Choroid plexus epithelial cell (primary cell): ENCODE data around the gene SLC9C1.

Source experiments
- DNase-seq: peaks from one replicate; pipeline ENCODE4 v3.0.0-alpha.2; 2010; ENCODE audit warnings: low read depth
- H3K4me3 ChIP-seq: 2 replicates; pipeline ENCODE4 v1.5.1; 2011; ENCODE audit warnings: low read depth, mild to moderate bottlenecking, control low read depth, low read length, moderate library complexity
- TF ChIP-seq, protein P1 (sequence below): conservative IDR thresholded peaks from 2 replicates; pipeline ENCODE4 v1.5.1; 2011; ENCODE audit warnings: low read depth, mild to moderate bottlenecking, control low read depth, inconsistent platforms, low read length, moderate library complexity

Gene SLC9C1

DNA sequence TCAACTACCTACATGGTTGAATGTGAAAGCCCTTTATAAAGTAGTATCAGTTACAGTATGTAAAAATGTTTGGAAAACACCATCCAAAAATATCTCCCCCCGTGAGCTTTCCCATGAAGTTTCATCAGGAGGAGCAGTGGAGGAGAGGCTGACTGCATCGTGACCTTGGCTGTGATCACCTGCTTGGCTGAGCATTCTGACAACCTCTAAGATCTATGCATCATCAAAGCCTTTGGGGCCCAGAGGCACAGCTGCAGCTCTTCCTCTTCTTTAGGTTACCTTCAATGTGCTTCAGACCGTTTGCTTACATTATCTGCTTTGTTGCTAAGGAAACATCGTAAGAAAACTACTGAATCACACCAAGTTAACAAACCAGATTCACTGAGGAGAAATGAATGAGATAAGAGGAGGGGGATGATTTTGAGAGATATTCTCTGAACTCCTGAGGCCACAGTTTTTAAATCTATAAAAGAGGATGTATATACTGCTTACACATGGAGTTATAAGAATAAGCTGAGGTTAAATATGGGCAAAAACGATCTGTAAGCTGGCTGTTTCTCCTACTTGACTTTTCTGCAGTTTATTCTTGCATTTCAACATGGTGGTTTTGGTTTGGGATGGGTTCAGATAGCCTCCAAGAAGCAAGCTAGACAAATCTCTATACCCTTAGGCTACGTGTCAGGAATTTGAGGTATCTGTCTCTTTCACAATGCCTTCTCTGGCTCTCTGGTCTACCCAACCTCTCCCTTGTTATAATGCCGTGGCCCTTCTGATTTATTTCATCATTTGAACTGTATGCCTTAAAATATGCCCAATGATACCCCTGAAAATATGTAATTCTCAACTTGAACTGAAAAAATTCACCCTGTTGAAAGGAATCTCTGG is 164.9 kb downstream of the SLC9C1 start:
- TF ChIP-seq, protein P1, sequence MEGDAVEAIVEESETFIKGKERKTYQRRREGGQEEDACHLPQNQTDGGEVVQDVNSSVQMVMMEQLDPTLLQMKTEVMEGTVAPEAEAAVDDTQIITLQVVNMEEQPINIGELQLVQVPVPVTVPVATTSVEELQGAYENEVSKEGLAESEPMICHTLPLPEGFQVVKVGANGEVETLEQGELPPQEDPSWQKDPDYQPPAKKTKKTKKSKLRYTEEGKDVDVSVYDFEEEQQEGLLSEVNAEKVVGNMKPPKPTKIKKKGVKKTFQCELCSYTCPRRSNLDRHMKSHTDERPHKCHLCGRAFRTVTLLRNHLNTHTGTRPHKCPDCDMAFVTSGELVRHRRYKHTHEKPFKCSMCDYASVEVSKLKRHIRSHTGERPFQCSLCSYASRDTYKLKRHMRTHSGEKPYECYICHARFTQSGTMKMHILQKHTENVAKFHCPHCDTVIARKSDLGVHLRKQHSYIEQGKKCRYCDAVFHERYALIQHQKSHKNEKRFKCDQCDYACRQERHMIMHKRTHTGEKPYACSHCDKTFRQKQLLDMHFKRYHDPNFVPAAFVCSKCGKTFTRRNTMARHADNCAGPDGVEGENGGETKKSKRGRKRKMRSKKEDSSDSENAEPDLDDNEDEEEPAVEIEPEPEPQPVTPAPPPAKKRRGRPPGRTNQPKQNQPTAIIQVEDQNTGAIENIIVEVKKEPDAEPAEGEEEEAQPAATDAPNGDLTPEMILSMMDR = no peak
- no peak overlapping the region for H3K4me3 ChIP-seq
- peak; percentile 50 for DNase-seq

DNA sequence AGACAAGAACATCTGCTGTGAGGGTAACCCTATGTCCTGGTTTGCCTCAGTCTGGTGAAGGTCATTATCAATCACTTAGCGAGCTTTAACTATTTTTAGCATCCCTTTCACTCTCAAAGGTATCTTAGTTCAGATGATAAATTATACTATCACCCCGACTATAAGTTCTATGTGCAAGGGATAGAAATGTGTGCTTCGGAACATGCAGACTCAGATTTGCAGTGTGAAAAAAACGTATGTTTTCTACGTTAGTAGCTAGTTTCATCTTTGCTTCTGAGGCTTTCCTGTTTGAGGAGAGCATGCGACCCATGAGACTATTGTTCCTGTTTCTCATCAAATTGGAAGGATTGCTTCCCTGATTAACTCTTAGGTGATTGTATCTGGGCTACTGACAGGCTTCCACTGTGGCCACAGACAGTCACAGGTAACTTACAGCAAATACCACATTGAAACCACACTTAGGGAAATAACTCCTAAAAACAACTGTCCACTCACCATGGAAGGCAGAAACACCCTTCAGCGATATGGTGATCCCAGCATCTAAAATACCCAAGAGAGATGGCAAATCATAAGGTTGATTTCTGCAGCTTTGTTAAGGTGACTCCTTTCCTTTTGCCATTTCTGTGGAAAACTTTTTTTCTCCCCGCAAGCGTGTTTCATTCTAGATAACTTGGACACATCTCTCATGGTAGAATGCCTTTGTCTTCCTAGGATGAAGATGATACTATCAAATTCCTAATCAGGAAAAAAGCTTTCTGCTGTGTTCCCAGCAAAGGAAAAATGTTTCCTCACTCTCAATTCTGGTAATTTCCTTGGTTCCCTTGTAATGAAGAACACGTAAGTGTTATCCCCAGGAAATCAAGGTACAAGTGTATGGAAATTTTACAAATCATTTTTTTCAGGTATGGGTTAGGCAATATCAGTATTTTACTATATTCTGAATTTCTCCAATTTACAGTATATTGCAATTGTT is 166.2 kb downstream of the SLC9C1 start:
- TF ChIP-seq, protein P1 = no peak
- DNase-seq = no peak
- no peak overlapping the region for H3K4me3 ChIP-seq

DNA sequence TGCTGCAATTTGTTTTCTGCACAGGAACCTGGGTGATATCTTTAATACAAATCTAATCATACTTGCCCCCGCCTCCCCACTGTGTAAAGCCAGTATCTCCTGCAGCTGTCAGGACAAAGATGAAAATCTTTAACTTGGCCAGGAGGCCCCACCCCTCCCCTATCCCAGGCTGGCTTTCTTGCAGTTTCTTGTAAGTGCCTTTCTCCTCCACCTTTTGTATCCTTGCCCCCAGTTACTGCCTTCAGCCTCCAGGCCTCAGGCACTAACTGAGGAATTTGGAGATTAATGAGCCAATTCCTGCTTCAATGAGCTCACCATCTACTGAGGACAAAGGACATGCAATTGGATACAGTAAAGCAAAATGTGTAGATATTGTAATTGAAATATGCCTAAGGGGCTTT is 167.5 kb downstream of the SLC9C1 start:
- no peak overlapping the region for H3K4me3 ChIP-seq
- peak; percentile 18 for DNase-seq
- TF ChIP-seq, protein P1 = no peak

DNA sequence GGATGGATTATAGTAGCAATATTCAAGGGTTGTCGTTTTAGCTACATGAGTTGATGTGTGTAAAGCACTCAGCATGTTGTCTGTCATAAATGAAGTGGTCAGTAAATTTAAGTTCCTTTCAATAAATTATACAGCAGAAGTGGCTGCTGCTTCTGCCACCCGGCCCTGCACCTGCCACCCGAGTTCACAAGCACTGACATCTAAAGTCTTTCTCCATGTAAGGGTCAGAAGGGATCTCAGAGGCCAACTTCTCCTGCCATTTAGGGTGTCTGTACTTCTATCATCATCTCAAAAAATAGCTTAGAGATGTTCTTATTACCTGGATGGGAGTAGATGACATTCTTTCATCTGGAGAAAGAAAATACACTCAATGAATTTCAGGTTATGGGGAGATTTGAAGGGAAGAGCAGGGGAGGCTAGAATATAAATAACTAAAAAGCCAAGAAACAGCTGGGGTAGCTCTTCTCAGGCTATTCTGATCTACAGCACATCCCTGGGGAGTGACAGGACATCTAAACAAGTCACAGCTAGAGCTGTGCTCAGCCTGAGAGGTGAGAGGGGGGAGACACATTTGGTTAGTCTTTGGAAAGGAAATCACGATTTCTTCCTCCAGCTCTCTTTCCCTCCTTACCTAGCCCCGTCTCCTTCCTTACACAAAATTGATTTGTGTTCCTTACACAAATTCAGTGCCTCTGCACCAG is 169.0 kb downstream of the SLC9C1 start:
- TF ChIP-seq, protein P1 = no peak
- H3K4me3 ChIP-seq = no peak overlapping the region
- DNase-seq = no peak

DNA sequence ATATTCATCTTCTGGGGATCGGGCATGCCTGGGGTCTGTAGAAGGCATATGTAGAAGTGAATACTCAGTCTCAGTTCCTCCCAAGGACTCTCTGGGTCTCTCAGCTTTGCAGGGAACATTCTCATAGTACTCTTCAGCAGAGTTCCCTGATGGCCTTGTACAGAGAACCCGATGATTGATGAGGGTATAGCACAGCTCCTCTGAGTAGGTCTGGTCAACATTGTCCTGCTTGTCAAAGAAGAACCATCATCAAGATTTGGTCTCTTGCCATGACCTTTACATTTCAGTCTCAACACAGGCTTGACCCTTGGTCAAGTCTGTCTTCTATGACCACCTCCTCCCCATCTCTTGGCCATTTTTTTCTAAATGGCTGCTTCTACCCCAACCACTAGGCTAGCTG is 170.5 kb downstream of the SLC9C1 start:
- H3K4me3 ChIP-seq = no peak overlapping the region
- TF ChIP-seq, protein P1 = no peak
- no peak for DNase-seq

DNA sequence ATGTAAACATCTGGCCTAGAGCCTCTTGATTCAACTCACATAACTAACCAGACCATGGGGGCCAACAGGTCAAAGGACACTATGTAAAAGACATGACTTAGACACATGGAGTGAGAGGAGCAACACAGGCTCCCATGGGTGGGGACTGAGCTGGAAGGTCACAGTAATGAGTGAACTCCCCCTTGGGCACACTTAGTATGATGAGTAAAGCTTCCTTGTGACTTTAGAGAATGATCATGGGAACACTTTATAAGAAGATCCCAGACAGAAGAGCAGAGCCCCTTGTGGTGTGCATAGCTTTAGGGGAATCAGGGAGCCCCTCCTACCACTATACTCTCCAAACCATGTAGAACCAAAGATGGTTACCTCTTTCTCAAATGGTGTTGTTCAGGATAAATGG is 171.1 kb downstream of the SLC9C1 start:
- no peak for DNase-seq
- H3K4me3 ChIP-seq = no peak overlapping the region
- TF ChIP-seq, protein P1 = no peak
